Psoas muscle (tissue), 8 donors: ENCODE data around the gene KPNA4. TPM values are rescaled to one million over a fixed set of nuclear protein-coding genes. Genes with fewer than 3 reads are reported as not detected.

Experiments used
- ATAC-seq, 4 donors: fragments of 200-7000 bp; cut with Tn5 transposase; one replicate each; pipeline ENCODE4 v1.9.1; 2020; ENCODE audit warnings: moderate library complexity in 3 of 4, mild to moderate bottlenecking in 2 of 4
- DNase-seq, 2 donors: peaks; one replicate each; pipeline ENCODE4 v3.0.0-alpha.2; 2020
- H3K27ac ChIP-seq: fragments of 200-600 bp; one replicate; pipeline ENCODE4 v1.8.0; 2022
- H3K27me3 ChIP-seq, 3 donors: fragments of 200-600 bp in 1 of 3; one replicate each; pipeline versions ENCODE4 v1.6.1 to v1.8.0; 2013 to 2022; ENCODE audit warnings: low read length in 2 of 3, mild to moderate bottlenecking in 2 of 3, moderate library complexity in 1 of 3; ENCODE audit not compliant: insufficient read depth in 3 of 3
- H3K36me3 ChIP-seq, 2 donors: fragments of 200-600 bp in 1 of 2; one replicate each; pipeline versions ENCODE4 v1.6.1 to v1.8.0; 2013 to 2022; ENCODE audit warnings: low read depth in 1 of 2, mild to moderate bottlenecking in 1 of 2, moderate library complexity in 1 of 2; ENCODE audit not compliant: insufficient read depth in 1 of 2
- H3K4me1 ChIP-seq: fragments of 200-600 bp; one replicate; pipeline ENCODE4 v1.8.0; 2022
- H3K4me3 ChIP-seq: fragments of 200-600 bp; one replicate; pipeline ENCODE4 v1.8.0; 2022; ENCODE audit warnings: mild to moderate bottlenecking
- H3K9me3 ChIP-seq: fragments of 200-600 bp; one replicate; pipeline ENCODE4 v1.8.0; 2022
- CTCF ChIP-seq: fragments of 200-600 bp; IDR thresholded peaks from one replicate; pipeline ENCODE4 v1.8.0; 2022; ENCODE audit warnings: antibody characterized with exemption
- WGBS, 3 donors: extraction: QIAGEN DNeasy Blood & Tissue Kit; methylation state at CpG; one replicate each; pipeline versions ENCODE4 v1.1.6 to v1.1.7; 2013; 5-methylcytosine and 5-hydroxymethylcytosine counted together
- intact Hi-C, 2 donors: fragments of 100-400 bp; cut with DNase I; formaldehyde crosslinking; loops; one replicate each; pipeline versions ENCODE4 v1.11.0 to v1.14.2; 2022
- polyA plus RNA-seq, 3 donors: library from polyadenylated mRNA; stranded (reverse); fragments of 200-250 nt; gene quantifications; one replicate each; pipeline ENCODE4 v1.2.3, GENCODE V29; 2013
- total RNA-seq, 4 donors: library from RNA; stranded (reverse); fragmentation: NEBNext Ultra II Directional in 2 of 4; extraction: Animal tissue kit (Norgen Biotek cat#: 25700) in 2 of 4; gene quantifications; one replicate each; pipeline versions ENCODE4 v1.2.1 to v1.2.4, GENCODE V29; 2021 to 2023
- donor health status: healthy with polysubstance abuse.
- donor health status: DM: no; HTN: no; CAD: no; lungs with moderate emphysema.
- donor health status: Bipolar disorder and iron deficiency.
- donor health status: healthy.
- donor health status: DM: yes; HTN: yes; CAD: no.
- donor health status: DM: no; HTN: no; CAD: no.
- donor health status: DM: no; HTN: no; CAD: no.
- donor health status: DM: yes; HTN: yes; CAD: no.

Gene KPNA4
- total and polyA plus RNA-seq, 7 donors, result 48.5 to 236 (median 197) TPM

DNA sequence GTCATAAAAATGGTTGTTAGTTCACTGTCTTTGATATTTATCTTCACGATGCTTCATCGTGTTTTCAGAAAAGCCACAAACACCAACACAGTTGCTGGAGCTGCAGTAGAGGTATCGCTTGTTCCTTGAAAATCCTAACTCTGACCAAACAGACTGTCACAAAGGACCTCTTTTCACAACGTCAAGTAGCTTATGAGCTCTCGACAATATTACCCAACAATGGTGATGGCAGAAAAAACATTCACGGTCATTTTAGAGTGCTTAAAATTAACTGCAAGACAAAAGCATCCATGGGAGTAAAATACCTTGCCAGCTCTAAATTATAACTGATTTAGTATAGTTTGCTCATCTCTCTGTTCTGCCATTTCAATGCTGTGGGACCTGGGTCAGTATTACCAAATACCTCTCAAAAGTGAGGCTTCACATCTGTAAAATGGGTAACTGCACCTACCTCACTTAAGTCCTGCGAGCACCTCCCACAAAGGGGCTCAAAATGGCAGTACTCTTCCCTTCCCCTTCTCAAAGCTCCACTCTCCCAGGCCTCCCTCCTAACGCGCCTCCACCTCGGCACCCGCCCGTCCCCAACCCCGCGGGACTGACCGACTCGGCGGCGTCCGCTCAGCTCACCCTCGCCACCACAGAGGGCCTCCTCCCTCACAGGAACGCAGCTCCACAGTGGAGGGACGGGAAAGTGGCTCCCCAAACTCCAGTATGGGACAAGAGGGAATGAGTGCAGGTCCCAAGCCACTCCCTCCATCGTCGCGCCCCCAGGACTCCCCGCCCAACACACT is 116.3 kb downstream of the KPNA4 start:
- Histone ChIP-seq H3K4me3 (peak overlapping the region; percentile 58), H3K4me1 (peaks cover 9% of the 10 kb centered on the region), H3K27ac (no peak overlapping the region), H3K27me3 (peaks cover 0 to 31% (median 13%) of the 10 kb centered on the region in 3 donors), H3K9me3 (no peaks in the 10 kb centered on the region), H3K36me3 (no peaks in the 10 kb centered on the region)
- no peak for TF ChIP-seq CTCF
- DNase-seq (no peak), ATAC-seq (peak; percentile 7 to 33 (median 20))
- intact Hi-C loops, result no loop called here
- WGBS, 3 donors, result 3 to 5% (median 5%) methylated on average over 26 of the region's 26 CpGs

- no peak for TF ChIP-seq CTCF
- H3K27me3 ChIP-seq, result peaks cover 0 to 31% (median 13%) of the 10 kb centered on the region in 3 donors
- H3K4me1 ChIP-seq, result peaks cover 9% of the 10 kb centered on the region
- no peaks in the 10 kb centered on the region for H3K36me3 ChIP-seq
- H3K9me3 ChIP-seq, result no peaks in the 10 kb centered on the region
- DNase-seq (no peak), ATAC-seq (no peak)
- intact Hi-C loops, result no loop called here
- H3K27ac ChIP-seq, result no peak overlapping the region
- WGBS, 3 donors, result 61 to 64% (median 62%) methylated on average over 3 of the region's 3 CpGs
- H3K4me3 ChIP-seq, result no peak overlapping the region
Observed at GRCh38 chr3:160447544-160447943, 117.8 kb downstream of the KPNA4 start.

- peaks cover 0 to 31% (median 13%) of the 10 kb centered on the region in 3 donors for H3K27me3 ChIP-seq
- TF ChIP-seq CTCF, result no peak
- H3K27ac ChIP-seq, result no peak overlapping the region
- peaks cover 9% of the 10 kb centered on the region for H3K4me1 ChIP-seq
- 93 to 96% (median 95%) methylated on average over 13 of the region's 13 CpGs for WGBS, 3 donors
- H3K4me3 ChIP-seq, result no peak overlapping the region
- intact Hi-C loops, result no loop called here
- ATAC-seq (no peak), DNase-seq (no peak)
- no peaks in the 10 kb centered on the region for H3K36me3 ChIP-seq
- no peaks in the 10 kb centered on the region for H3K9me3 ChIP-seq
Observed at GRCh38 chr3:160446522-160447056, 118.8 kb downstream of the KPNA4 start.

DNA sequence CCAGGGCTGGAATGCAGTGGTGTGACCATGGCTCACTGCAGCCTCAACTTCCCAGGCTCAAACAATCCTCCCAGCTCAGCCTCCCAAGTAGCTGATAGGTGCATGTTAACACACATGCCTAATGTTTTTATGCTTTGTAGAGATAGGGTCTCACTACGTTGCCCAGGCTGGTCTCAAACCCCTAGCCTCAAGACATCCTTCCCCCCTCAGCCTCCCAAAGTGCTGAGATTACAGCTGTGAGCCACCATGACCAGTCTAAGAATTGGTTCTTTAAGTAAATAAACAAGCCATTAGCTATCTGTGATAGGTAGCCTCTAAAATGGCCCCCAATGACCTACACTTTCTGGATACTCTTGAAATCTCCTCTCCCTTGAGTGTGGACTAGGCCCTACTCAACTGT is 119.5 kb downstream of the KPNA4 start:
- Histone ChIP-seq H3K9me3 (no peaks in the 10 kb centered on the region), H3K4me1 (peaks cover 9% of the 10 kb centered on the region), H3K36me3 (no peaks in the 10 kb centered on the region), H3K27ac (no peak overlapping the region), H3K4me3 (no peak overlapping the region), H3K27me3 (peaks cover 0 to 30% (median 13%) of the 10 kb centered on the region in 3 donors)
- DNase-seq (no peak), ATAC-seq (no peak)
- no peak for TF ChIP-seq CTCF
- WGBS, 3 donors, result 95 to 100% (median 98%) methylated on average over 1 of the region's 1 CpG
- intact Hi-C loops, result no loop called here

Other genes with a start within 250 kb of the KPNA4 start
- 1 to 10 TPM; 3.9 to 8.2 (median 5.3) TPM for gene IFT80, start 166.3 kb downstream of the KPNA4 start, total RNA-seq
- gene IFT80, start 166.3 kb downstream of the KPNA4 start, polyA plus RNA-seq, result 1 to 10 TPM; 2.1 to 3.7 (median 2.5) TPM
- 10 to 100 TPM in 1 of 4 donors, 1 to 10 TPM in 3; 6.9 to 17.3 (median 9.0) TPM for gene SMC4, start 165.9 kb downstream of the KPNA4 start, total RNA-seq
- 1 to 10 TPM; 6.9 to 8.6 (median 8.6) TPM for gene SMC4, start 165.9 kb downstream of the KPNA4 start, polyA plus RNA-seq
- gene TRIM59, start 115.8 kb downstream of the KPNA4 start, total RNA-seq, result under 1 TPM; 0.20 to 0.81 (median 0.31) TPM
- gene TRIM59, start 115.8 kb downstream of the KPNA4 start, polyA plus RNA-seq, result under 1 TPM; 0.05 to 0.21 (median 0.07) TPM
- gene ARL14, start 111.6 kb upstream of the KPNA4 start, total RNA-seq, result not detected
- gene ARL14, start 111.6 kb upstream of the KPNA4 start, polyA plus RNA-seq, result under 1 TPM in 1 of 3 donors, not detected in 2; 0.03 TPM
- gene PPM1L, start 190.7 kb upstream of the KPNA4 start, total RNA-seq, result 10 to 100 TPM; 66.0 to 76.1 (median 68.2) TPM
- gene PPM1L, start 190.7 kb upstream of the KPNA4 start, polyA plus RNA-seq, result 10 to 100 TPM in 2 of 3 donors, 1 to 10 TPM in 1; 6.2 to 41.7 (median 10.5) TPM